PC-9 (cell line): ENCODE results near the gene PIPOX. TPM values are rescaled to one million over a fixed set of nuclear protein-coding genes. Genes with fewer than 3 reads are reported as not detected.

Experiments
- BruUV-seq: library from RNA; stranded (reverse); fragments of 400-500 nt; replicated peaks from 2 replicates; lab custom pipeline; 2021; lab: Mats Ljungman, UMichigan
- CTCF ChIA-PET: fragments of 300-600 bp; sonication (Branson Sonifier 250); formaldehyde crosslinking; loops from one replicate; lab custom pipeline; 2022; ENCODE audit warnings: antibody characterized with exemption; lab: Charles Lee
- POLR2A ChIA-PET: fragments of 300-600 bp; sonication (Branson Sonifier 250); formaldehyde crosslinking; loops from one replicate; lab custom pipeline; 2022; ENCODE audit warnings: antibody characterized with exemption; ENCODE audit not compliant: unreplicated experiment; lab: Charles Lee
- DNase-seq, 2 experiments: peaks; one replicate each; pipeline versions ENCODE4 v3.0.0 to v3.0.0-alpha.2; 2015 to 2022; ENCODE audit warnings: mixed read lengths in 1 of 2
- H2AFZ ChIP-seq: fragments of 200-600 bp; sonication (generic); 2 replicates; pipeline ENCODE4 v1.8.1; 2017; ENCODE audit warnings: antibody characterized with exemption
- H3F3A ChIP-seq: fragments of 200-600 bp; sonication (generic); 2 replicates; pipeline ENCODE4 v1.8.1; 2017; ENCODE audit warnings: antibody characterized with exemption, mild to moderate bottlenecking, low read depth; ENCODE audit not compliant: insufficient read depth
- H3K27ac ChIP-seq: fragments of 200-600 bp; sonication (generic); 2 replicates; pipeline ENCODE4 v1.6.1; 2016; ENCODE audit warnings: mixed run types
- H3K27me3 ChIP-seq: fragments of 200-600 bp; sonication (generic); 2 replicates; pipeline ENCODE4 v1.6.1; 2016; ENCODE audit warnings: low read depth, mixed run types; ENCODE audit not compliant: insufficient read depth
- H3K36me3 ChIP-seq: fragments of 200-600 bp; sonication (generic); 2 replicates; pipeline ENCODE4 v1.6.1; 2016; ENCODE audit warnings: low read depth, mixed run types
- H3K4me1 ChIP-seq: fragments of 200-600 bp; sonication (generic); replicated peaks from 2 replicates; pipeline ENCODE4 v1.6.1; 2016; ENCODE audit warnings: mixed run types; ENCODE audit not compliant: insufficient read depth
- H3K4me2 ChIP-seq: fragments of 200-600 bp; sonication (generic); 2 replicates; pipeline ENCODE4 v1.6.1; 2017; ENCODE audit warnings: mixed run types
- H3K4me3 ChIP-seq: fragments of 200-600 bp; sonication (generic); 2 replicates; pipeline ENCODE4 v1.6.1; 2016; ENCODE audit warnings: mixed run types
- H3K79me2 ChIP-seq: fragments of 200-600 bp; sonication (generic); 2 replicates; pipeline ENCODE4 v1.6.1; 2017; ENCODE audit warnings: low read depth, mixed run types
- H3K9me2 ChIP-seq: fragments of 200-600 bp; sonication (generic); 2 replicates; pipeline ENCODE4 v1.8.1; 2017; ENCODE audit warnings: mild to moderate bottlenecking; ENCODE audit not compliant: insufficient read depth
- H3K9me3 ChIP-seq: fragments of 200-600 bp; sonication (generic); 2 replicates; pipeline ENCODE4 v1.8.1; 2016; ENCODE audit warnings: low read depth; ENCODE audit not compliant: insufficient read depth
- H4K20me1 ChIP-seq: fragments of 200-600 bp; sonication (generic); 2 replicates; pipeline ENCODE4 v1.8.1; 2017; ENCODE audit not compliant: insufficient read depth
- CTCF ChIP-seq: fragments of 200-600 bp; sonication (generic); conservative IDR thresholded peaks from 2 replicates; pipeline ENCODE4 v1.6.1; 2017; ENCODE audit warnings: mixed run types, antibody characterized with exemption, mild to moderate bottlenecking, moderate library complexity
- EZH2 ChIP-seq: fragments of 200-600 bp; sonication (generic); IDR thresholded peaks from 2 replicates; pipeline ENCODE4 v1.8.0; 2017; ENCODE audit warnings: antibody characterized with exemption, low read depth
- intact Hi-C: fragments of 100-400 bp; cut with micrococcal nuclease; formaldehyde crosslinking; loops from one replicate; pipeline ENCODE4 v1.10.0; 2022; ENCODE audit not compliant: unreplicated experiment
- total RNA-seq: library from RNA; stranded (reverse); gene quantifications from 2 replicates; pipeline ENCODE4 v1.2.3, GENCODE V29; 2021

PIPOX gene
- total RNA-seq, 1 experiment from 2014 or later, result 2.8 TPM

- Histone ChIP-seq H3K27me3 (peaks cover 54% of the 10 kb centered on the region), H3K4me3 (no peak overlapping the region)
Measured at GRCh38 chr17:29010586-29010985, 32.4 kb upstream of the PIPOX start.

DNA sequence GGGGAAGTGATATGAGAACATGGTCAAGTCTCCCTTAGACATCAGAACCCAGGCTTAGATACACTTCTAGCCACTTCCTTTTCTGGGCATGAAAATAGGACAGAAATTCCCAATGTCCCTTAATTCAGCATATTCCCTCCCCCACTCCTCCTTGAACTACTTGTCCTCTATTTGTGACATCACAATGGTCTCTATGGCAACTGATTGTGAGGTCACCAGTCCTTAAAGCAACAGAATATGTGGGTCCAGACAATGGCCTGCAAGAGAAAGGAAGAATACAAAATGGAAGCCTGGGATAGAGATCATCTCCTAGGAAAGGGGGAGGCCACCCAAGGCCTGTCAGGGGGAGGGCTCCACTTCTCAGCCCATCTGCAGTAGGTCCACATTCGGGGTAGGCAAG lies 30.4 kb upstream of the PIPOX start:
- DNase-seq, result no peak
- CTCF ChIA-PET, result no interaction called here

More at GRCh38 chr17:29010586-29010985, 32.4 kb upstream of the PIPOX start:
- Histone ChIP-seq H3K36me3 (no peaks in the 10 kb centered on the region), H3K9me2 (no peaks in the 10 kb centered on the region), H3F3A (no peaks in the 10 kb centered on the region), H3K79me2 (no peaks in the 10 kb centered on the region), H3K4me2 (no peak overlapping the region), H3K27ac (no peak overlapping the region), H4K20me1 (no peaks in the 10 kb centered on the region), H3K9me3 (no peaks in the 10 kb centered on the region), H2AFZ (no peak overlapping the region), H3K4me1 (no peaks in the 10 kb centered on the region; the same call in 1 of the 2 replicates)
- no peak for DNase-seq
- no TSS peak for BruUV-seq
- CTCF ChIA-PET, result no interaction called here
- no peak for TF ChIP-seq EZH2
- TF ChIP-seq CTCF, result no peak
- intact Hi-C loops, result no loop called here
- POLR2A ChIA-PET, result interaction anchor here (0.6 kb wide), 1 partner anchor 767 kb away, joined by 9 read pairs; no protein-coding TSS in a partner anchor

DNA sequence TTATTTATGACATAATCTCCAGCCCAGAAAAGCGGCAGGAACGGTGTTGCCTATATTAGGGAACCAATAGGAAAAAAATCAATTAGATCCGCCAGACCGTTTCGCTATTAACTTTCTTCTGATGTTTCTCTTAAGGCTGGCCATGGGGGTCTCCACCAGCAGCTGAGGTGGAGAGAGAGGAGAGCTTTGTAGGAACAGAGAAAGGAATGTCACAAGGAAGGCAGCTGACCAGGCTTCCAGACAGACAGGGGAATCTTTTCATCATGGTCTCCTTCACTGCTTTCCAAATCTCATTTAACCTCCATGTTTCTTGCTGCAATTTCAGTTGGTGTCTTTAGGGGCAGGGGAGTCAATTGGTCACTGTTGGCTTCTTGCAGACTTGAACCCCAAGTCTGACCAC lies 28.2 kb upstream of the PIPOX start:
- H3K9me2 ChIP-seq, result no peaks in the 10 kb centered on the region
- ChIA-PET POLR2A (no interaction called here), CTCF (no interaction called here)
- no peak overlapping the region for H2AFZ ChIP-seq
- peaks cover 77% of the 10 kb centered on the region for H3K27me3 ChIP-seq
- no peaks in the 10 kb centered on the region for H3K9me3 ChIP-seq
- H3K36me3 ChIP-seq, result no peaks in the 10 kb centered on the region
- no peaks in the 10 kb centered on the region for H3K79me2 ChIP-seq
- H3K4me1 ChIP-seq, result no peaks in the 10 kb centered on the region
- no peak for TF ChIP-seq EZH2
- TF ChIP-seq CTCF, result no peak
- DNase-seq, result no peak
- no peaks in the 10 kb centered on the region for H4K20me1 ChIP-seq
- no peaks in the 10 kb centered on the region for H3F3A ChIP-seq
- H3K4me2 ChIP-seq, result no peak overlapping the region
- BruUV-seq, result no TSS peak
- intact Hi-C loops, result no loop called here
- H3K4me3 ChIP-seq, result no peak overlapping the region
- no peak overlapping the region for H3K27ac ChIP-seq

More for the DNA sequence above, 30.4 kb upstream of the PIPOX start:
- POLR2A ChIA-PET, result no interaction called here
- intact Hi-C loops, result no loop called here
- Histone ChIP-seq H2AFZ (no peak overlapping the region), H3K4me2 (no peak overlapping the region), H3K27me3 (peaks cover 67% of the 10 kb centered on the region), H3F3A (no peaks in the 10 kb centered on the region), H3K27ac (no peak overlapping the region), H3K36me3 (no peaks in the 10 kb centered on the region), H3K4me3 (no peak overlapping the region), H4K20me1 (no peaks in the 10 kb centered on the region), H3K9me2 (no peaks in the 10 kb centered on the region), H3K79me2 (no peaks in the 10 kb centered on the region), H3K4me1 (no peaks in the 10 kb centered on the region; the same call in 1 of the 2 replicates), H3K9me3 (no peaks in the 10 kb centered on the region)
- no TSS peak for BruUV-seq
- no peak for TF ChIP-seq EZH2
- TF ChIP-seq CTCF, result no peak
